ENCODE data around the gene PITPNC1.

Gene PITPNC1

GRCh38 chr17:67519801-67520251 lies 142.7 kb downstream of the PITPNC1 start:
- DNase-seq, result no peak

GRCh38 chr17:67520252-67520906 lies 143.3 kb downstream of the PITPNC1 start:
- DNase-seq, result no peak

- DNase-seq, result no peak
Observed at GRCh38 chr17:67520916-67521774, 144.1 kb downstream of the PITPNC1 start.

- DNase-seq, result no peak
Observed at GRCh38 chr17:67521775-67522069, 144.6 kb downstream of the PITPNC1 start.

GRCh38 chr17:67523101-67523500 lies 146.0 kb downstream of the PITPNC1 start:
- DNase-seq, result no peak

GRCh38 chr17:67525239-67526135 lies 148.4 kb downstream of the PITPNC1 start:
- DNase-seq, result no peak

GRCh38 chr17:67526700-67527099 lies 149.6 kb downstream of the PITPNC1 start:
- DNase-seq, result no peak

- peak; percentile 12 for DNase-seq
Observed at GRCh38 chr17:67528751-67529436, 151.8 kb downstream of the PITPNC1 start.

- no peak for DNase-seq
Observed at GRCh38 chr17:67531291-67531690, 154.2 kb downstream of the PITPNC1 start.

GRCh38 chr17:67532326-67532871 lies 155.3 kb downstream of the PITPNC1 start:
- no peak for DNase-seq

- DNase-seq, result no peak
Observed at GRCh38 chr17:67534941-67535340, 157.9 kb downstream of the PITPNC1 start.

GRCh38 chr17:67542219-67543114 lies 165.4 kb downstream of the PITPNC1 start:
- no peak for DNase-seq

GRCh38 chr17:67544364-67544955 lies 167.4 kb downstream of the PITPNC1 start:
- no peak for DNase-seq

- peak; percentile 68 for DNase-seq
Observed at GRCh38 chr17:67546578-67547527, 169.8 kb downstream of the PITPNC1 start.

- no peak for DNase-seq
Observed at GRCh38 chr17:67548693-67549092, 171.6 kb downstream of the PITPNC1 start.

- DNase-seq, result no peak
Observed at GRCh38 chr17:67549820-67550219, 172.7 kb downstream of the PITPNC1 start.

GRCh38 chr17:67554634-67555033 lies 177.6 kb downstream of the PITPNC1 start:
- DNase-seq, result no peak

GRCh38 chr17:67555855-67556254 lies 178.8 kb downstream of the PITPNC1 start:
- DNase-seq, result no peak

- no peak for DNase-seq
Observed at GRCh38 chr17:67557052-67557845, 180.2 kb downstream of the PITPNC1 start.

Measured in NCI-H226 (cell line).